ENCODE measurements around the gene WFS1. TPM values are rescaled to one million over a fixed set of nuclear protein-coding genes. Genes with fewer than 3 reads are reported as not detected.

WFS1 gene
- total RNA-seq, 4 donors from 2014 or later, result 36.6 to 41.8 (median 40.0) TPM

DNA sequence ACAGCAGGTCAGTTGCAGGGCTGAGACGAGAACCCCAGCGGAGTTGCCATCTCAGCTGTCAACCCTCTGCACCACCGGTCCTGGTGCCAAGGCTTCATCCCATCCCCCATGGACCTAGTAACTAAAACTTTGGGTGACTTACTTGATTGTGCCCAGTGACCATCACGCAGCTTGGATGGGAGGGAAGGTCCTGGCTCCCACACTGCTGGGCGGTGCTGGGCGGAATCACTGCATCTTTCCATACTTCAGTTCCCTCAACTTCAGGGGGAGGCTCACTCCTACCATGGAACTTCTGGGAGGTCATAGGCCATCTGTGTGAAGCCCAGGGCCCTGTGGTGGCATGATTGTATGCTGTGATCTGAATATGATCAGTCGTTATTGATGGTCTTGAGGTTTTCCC is 43.1 kb upstream of the WFS1 start:
- TF ChIP-seq, protein P1, sequence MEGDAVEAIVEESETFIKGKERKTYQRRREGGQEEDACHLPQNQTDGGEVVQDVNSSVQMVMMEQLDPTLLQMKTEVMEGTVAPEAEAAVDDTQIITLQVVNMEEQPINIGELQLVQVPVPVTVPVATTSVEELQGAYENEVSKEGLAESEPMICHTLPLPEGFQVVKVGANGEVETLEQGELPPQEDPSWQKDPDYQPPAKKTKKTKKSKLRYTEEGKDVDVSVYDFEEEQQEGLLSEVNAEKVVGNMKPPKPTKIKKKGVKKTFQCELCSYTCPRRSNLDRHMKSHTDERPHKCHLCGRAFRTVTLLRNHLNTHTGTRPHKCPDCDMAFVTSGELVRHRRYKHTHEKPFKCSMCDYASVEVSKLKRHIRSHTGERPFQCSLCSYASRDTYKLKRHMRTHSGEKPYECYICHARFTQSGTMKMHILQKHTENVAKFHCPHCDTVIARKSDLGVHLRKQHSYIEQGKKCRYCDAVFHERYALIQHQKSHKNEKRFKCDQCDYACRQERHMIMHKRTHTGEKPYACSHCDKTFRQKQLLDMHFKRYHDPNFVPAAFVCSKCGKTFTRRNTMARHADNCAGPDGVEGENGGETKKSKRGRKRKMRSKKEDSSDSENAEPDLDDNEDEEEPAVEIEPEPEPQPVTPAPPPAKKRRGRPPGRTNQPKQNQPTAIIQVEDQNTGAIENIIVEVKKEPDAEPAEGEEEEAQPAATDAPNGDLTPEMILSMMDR (IDR thresholded peaks at IDR 0.05; ENCODE audit: low read depth), result no peak

DNA sequence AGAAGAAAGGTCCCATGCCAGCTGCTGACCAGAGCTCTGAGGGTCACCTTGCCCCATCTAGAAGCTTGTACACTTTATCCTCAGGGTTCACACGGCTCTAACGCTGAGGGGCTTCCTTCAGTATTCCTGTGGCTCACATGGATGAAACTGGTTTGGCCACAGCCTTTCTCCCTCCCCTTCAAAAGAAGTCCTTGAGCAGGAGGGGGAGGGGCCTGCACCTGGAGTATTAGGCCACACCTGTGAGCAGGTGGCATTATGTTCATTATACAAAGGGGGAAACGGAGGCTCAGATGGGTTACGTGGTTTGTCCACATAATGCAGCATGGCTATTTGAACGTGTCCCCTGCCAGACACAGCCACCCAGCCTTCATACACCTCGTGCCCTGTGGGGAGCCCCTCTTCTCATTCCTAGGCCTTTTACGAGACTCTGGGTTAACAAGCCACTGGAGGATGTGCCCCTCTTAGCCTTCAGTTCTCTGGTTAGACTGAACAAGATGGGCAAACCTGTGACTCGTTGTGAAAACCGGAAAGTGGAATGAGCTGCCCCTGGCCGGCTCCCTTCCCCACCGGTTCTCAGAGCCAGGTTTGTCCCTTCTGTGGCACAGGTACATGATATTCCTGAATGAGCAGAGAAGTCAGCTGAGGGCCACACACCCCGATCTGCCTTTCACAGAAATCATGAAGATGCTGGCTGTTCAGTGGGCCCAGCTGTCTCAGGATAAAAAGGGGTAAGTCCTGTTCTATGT is 42.1 kb upstream of the WFS1 start:
- TF ChIP-seq, protein P1 (IDR thresholded peaks at IDR 0.05; ENCODE audit: low read depth), result no peak

DNA sequence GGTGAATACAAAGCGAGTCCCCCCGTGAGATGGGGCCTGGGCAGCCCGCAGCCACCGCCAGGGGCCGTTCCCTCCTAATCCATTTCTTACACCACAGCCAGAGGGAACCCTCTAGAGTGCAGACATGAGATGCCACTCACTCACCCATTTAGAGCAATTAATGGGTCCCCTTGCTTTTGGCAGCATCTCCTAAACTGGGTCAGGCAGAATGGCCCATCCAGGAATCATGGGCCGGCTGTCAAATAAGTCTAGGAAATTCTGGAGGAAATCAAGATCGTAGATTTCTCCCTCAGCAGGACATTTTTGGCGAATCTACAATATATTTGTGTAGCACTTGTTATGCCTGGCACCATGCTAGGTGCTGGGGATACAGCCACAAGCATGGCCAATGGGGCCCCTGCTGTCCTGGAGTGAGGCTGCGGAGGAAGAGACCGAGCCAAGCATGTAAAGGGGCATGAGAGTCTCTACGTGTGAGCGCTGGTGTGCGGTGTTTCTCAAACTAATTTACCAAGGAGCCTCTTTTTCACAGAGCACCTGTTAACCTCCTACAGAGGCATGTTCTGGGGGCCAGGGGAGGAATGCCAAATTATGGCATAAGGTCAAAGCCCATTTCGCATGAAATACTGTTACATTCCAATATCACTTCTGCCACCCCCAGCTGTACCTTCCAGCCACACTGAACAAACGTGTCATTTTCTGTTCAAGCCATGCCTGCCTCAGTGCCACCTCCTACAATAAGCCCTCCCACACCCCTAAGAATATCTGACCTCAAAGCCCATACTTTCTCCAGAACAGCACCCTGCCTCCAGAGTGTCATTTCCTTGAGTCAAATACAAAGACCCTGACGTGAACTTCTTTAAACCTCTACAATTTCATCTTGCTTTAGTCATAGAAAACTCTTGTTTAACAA is 41.2 kb upstream of the WFS1 start:
- TF ChIP-seq, protein P1 (IDR thresholded peaks at IDR 0.05; ENCODE audit: low read depth), result no peak

DNA sequence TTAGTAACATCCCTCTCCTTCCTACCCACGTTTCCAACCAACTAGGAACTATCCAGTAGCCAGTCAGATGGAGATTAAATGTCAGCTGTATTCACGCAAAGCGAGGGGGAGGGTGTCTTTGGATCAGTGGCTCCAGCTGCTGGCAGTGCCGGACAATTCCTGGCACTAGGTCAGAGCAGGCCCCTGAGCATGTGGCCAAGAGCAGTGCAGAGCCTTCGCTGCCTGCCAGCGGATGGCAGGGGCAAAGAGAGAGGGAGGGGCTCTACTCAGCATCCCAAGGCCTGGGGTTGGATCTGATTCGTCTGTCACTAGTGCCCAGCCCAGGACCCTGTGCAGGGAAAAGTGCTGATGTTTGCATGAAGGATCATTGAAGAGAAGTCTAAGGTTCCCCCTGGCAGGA is 40.6 kb upstream of the WFS1 start:
- TF ChIP-seq, protein P1 (IDR thresholded peaks at IDR 0.05; ENCODE audit: low read depth), result no peak

DNA sequence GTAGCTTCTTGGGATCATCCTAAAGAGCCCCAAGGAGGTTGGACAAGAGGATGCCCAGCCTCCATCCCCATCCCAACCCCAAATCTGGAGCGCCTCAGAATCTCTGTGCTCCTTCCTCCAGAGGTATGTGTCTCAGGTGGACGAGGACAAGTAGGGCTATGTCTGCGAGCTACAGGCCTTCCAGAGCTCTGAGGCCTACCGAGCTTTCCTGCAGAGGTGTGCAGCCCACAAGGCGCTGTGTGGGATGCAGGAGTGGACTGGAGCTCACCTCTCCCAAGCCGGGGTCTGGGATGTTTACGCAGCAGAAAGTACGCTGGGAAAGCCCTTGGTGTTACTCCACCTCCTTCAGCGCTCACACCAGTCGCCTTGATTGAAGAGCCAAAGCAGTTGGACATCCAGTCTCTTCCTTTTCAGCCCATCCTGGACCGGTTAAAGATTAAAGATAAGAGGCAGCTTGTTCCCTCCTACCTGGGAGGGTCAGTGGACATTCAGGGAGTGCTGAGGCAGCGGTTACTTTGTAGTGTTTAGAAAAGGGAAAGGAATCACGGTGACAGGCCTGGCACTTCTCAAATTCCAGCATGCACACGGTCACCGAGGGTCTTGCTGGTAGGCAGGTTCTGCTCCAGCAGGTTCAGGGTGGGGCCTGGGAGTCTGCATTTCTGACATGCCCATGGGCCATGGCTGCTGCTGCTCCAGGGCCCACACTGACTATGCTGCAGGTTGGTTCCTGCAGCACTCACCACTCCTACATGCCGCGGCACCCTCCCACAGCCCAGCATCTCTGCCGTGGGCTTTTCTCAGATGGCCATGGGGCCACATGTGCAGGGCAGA is 39.8 kb upstream of the WFS1 start:
- TF ChIP-seq, protein P1 (IDR thresholded peaks at IDR 0.05; ENCODE audit: low read depth), result no peak

DNA sequence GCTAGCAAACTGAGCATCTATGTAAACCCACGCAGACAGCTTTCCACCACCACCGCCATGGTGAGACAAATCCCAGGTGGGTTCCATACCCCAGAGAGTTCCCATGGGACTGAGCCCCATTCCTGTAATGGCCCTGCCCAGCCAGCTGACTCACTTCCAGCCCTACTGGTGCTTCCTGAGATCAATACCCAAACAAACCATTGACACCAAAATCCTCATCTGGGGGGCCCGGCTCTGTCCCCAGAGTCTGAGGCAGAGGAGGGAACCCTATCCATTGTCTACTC is 39.2 kb upstream of the WFS1 start:
- TF ChIP-seq, protein P1 (IDR thresholded peaks at IDR 0.05; ENCODE audit: low read depth), result no peak
